ENCODE data around the gene LIPN. TPM values are rescaled to one million over a fixed set of nuclear protein-coding genes. Genes with fewer than 3 reads are reported as not detected.

LIPN gene
- total and polyA plus RNA-seq, 2 experiments from 2014 or later: not detected

DNA sequence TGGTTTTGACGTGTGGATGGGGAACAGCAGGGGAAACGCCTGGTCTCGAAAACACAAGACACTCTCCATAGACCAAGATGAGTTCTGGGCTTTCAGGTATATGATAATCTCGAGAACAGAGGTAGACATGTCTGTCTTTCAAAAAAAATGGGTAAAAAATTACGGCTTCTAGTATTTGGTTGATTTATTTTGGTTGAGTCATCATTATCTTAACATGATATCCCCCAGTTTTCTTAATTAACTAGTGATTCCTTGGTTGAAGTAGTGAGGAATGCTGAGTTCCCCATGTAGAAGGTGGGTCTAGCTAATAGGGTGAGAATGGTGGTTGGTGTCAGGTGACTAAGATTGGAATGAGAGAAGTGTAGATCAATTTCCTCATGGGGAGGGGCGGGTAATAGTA, 53.4 kb downstream of the LIPN start:
- no peaks in the 10 kb centered on the region for H3K4me1 ChIP-seq (ENCODE audit: insufficient read depth)
- H3F3A ChIP-seq (ENCODE audit: insufficient read depth): peaks cover 6% of the 10 kb centered on the region; the same call in 1 of the 2 replicates
- no peak overlapping the region for H3K4me3 ChIP-seq
- H3K9me3 ChIP-seq (ENCODE audit: low read depth): no peaks in the 10 kb centered on the region
- H3K4me2 ChIP-seq (ENCODE audit: unreplicated experiment): no peak overlapping the region
- TF ChIP-seq EZH2phosphoT487 (IDR thresholded peaks at IDR 0.05; ENCODE audit: insufficient read depth, low read depth) (no peak), EZH2 (IDR thresholded peaks at IDR 0.05; ENCODE audit: insufficient read depth, poor library complexity, severe bottlenecking) (no peak)
- no peak overlapping the region for H3K9ac ChIP-seq
- 68 to 74% methylated on average over 6 of the region's 6 CpGs for WGBS, 2 experiments (ENCODE audit: low coverage in 1 of 2, low lambda C conversion rate in 2 of 2, missing lambda C conversion rate in 2 of 2)
- no peak for DNase-seq
- H3K9me2 ChIP-seq (ENCODE audit: insufficient read depth): no peaks in the 10 kb centered on the region
- no peak overlapping the region for H3K27ac ChIP-seq
- H3K36me3 ChIP-seq (ENCODE audit: low read depth): no peaks in the 10 kb centered on the region
- H2AFZ ChIP-seq: no peak overlapping the region
- no peaks in the 10 kb centered on the region for H4K20me1 ChIP-seq (ENCODE audit: insufficient read depth)
- in situ Hi-C loops (cut with MboI): loop anchor here (10.0 kb wide), 2 partner anchors 118 to 238 kb away; no protein-coding TSS in a partner anchor
- no peaks in the 10 kb centered on the region for H3K79me2 ChIP-seq (ENCODE audit: insufficient read depth)
- H3K27me3 ChIP-seq (replicated peaks; ENCODE audit: insufficient read depth): peaks cover 8% of the 10 kb centered on the region; the same call in 1 of the 2 replicates

DNA sequence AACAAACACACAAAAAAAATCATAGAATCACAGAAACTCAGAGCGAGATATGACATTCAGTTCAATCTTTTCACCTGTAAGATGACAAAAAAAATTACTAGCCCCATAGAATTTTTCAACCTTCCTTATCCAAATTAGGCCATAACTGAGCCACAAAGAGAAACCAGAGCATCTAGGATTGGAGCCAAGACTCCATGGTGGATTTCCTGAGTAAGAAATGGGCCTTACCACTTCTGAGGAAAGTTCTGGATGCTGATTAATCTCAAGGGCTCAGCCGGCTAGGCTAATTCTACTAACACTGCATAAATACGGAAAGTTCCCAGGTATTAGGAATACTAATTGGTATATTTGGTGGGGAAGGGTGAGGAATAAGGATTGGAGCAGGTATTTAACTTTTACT, 59.5 kb downstream of the LIPN start:
- peaks cover 16% of the 10 kb centered on the region for H3K4me1 ChIP-seq (ENCODE audit: insufficient read depth)
- no peak overlapping the region for H3K4me2 ChIP-seq (ENCODE audit: unreplicated experiment)
- 87 to 90% methylated on average over 3 of the region's 3 CpGs for WGBS, 2 experiments (ENCODE audit: low coverage in 1 of 2, low lambda C conversion rate in 2 of 2, missing lambda C conversion rate in 2 of 2)
- TF ChIP-seq EZH2phosphoT487 (IDR thresholded peaks at IDR 0.05; ENCODE audit: insufficient read depth, low read depth) (no peak), EZH2 (IDR thresholded peaks at IDR 0.05; ENCODE audit: insufficient read depth, poor library complexity, severe bottlenecking) (no peak)
- H3K79me2 ChIP-seq (ENCODE audit: insufficient read depth): no peaks in the 10 kb centered on the region
- no peak overlapping the region for H3K27ac ChIP-seq
- H4K20me1 ChIP-seq (ENCODE audit: insufficient read depth): no peaks in the 10 kb centered on the region
- DNase-seq: peak; percentile 39
- H2AFZ ChIP-seq: no peak overlapping the region
- no peaks in the 10 kb centered on the region for H3K36me3 ChIP-seq (ENCODE audit: low read depth)
- H3K27me3 ChIP-seq (replicated peaks; ENCODE audit: insufficient read depth): no peaks in the 10 kb centered on the region
- no peaks in the 10 kb centered on the region for H3K9me2 ChIP-seq (ENCODE audit: insufficient read depth)
- H3K9ac ChIP-seq: no peak overlapping the region
- in situ Hi-C loops (cut with MboI): loop anchor here (10.0 kb wide), 2 partner anchors 124 to 244 kb away; no protein-coding TSS in a partner anchor
- no peak overlapping the region for H3K4me3 ChIP-seq
- peaks cover 5% of the 10 kb centered on the region; the same call in 1 of the 2 replicates for H3F3A ChIP-seq (ENCODE audit: insufficient read depth)
- no peaks in the 10 kb centered on the region for H3K9me3 ChIP-seq (ENCODE audit: low read depth)

DNA sequence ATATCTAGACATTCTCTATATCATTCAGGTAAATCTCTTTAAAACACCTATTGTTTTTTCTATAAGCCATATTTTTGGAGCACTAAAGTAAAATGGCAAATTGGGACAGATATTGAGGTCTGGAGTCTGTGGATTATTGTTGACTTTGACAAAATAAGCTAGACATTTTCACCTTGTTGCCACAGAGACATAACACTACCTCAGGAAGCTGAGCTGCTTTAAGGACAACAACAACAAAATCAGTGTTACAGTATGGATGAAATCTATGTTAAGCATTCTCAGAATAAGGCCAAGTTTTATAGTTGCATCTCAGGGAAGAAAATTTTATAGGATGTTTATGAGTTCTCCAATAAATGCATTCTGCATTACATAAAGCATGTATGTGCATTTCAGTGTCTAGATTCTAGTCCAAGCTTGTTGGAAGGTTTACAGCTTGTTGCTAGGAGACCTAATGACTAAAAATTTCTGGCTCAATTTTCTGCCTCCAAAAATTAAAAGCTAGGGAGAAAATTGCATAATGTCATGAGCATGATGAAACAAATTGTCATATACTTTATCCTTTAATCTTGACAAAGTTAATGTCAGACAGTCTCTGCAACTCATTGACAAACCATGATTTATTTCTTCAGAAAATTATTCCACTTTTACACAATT, 61.1 kb downstream of the LIPN start:
- DNase-seq: peak; percentile 90
- H3K9me2 ChIP-seq (ENCODE audit: insufficient read depth): no peaks in the 10 kb centered on the region
- H3K79me2 ChIP-seq (ENCODE audit: insufficient read depth): no peaks in the 10 kb centered on the region
- peak overlapping the region; percentile 59 for H3K27ac ChIP-seq
- peak overlapping the region; percentile 36 for H3K9ac ChIP-seq
- peaks cover 16% of the 10 kb centered on the region for H3K4me1 ChIP-seq (ENCODE audit: insufficient read depth)
- H2AFZ ChIP-seq: no peak overlapping the region
- no peaks in the 10 kb centered on the region for H4K20me1 ChIP-seq (ENCODE audit: insufficient read depth)
- no peaks in the 10 kb centered on the region for H3K27me3 ChIP-seq (replicated peaks; ENCODE audit: insufficient read depth)
- 0 out of 2 replicates have a peak, but pooled peaks have one; percentile 44 for TF ChIP-seq EZH2phosphoT487 (IDR thresholded peaks at IDR 0.05; ENCODE audit: insufficient read depth, low read depth)
- TF ChIP-seq EZH2 (IDR thresholded peaks at IDR 0.05; ENCODE audit: insufficient read depth, poor library complexity, severe bottlenecking): no peak
- peak overlapping the region; percentile 18 for H3K4me2 ChIP-seq (ENCODE audit: unreplicated experiment)
- no peaks in the 10 kb centered on the region for H3K36me3 ChIP-seq (ENCODE audit: low read depth)
- no peaks in the 10 kb centered on the region for H3K9me3 ChIP-seq (ENCODE audit: low read depth)
- no peak overlapping the region for H3K4me3 ChIP-seq
- in situ Hi-C loops (cut with MboI): no loop called here
- peaks cover 5% of the 10 kb centered on the region; the same call in 1 of the 2 replicates for H3F3A ChIP-seq (ENCODE audit: insufficient read depth)

DNA sequence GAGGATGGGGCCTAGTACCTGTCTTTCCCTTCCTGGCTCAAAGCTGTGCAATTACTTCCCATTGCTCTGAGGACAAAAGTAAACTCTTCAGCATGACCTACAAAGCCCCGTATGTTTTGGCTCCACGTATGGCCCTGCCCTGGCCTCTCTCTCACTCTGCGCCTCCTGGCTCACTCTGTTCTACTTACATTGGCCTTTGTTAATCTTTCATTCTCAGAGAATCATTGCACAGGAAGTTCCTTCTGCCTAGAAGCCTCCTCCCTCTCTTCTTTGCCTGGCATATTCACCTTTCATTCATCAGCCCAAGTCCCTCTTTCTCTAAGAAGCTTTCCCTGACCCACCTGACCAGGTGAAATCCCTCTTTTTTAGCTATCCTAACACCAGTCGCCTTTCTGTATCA, 66.6 kb downstream of the LIPN start:
- H3K27ac ChIP-seq: no peak overlapping the region
- in situ Hi-C loops (cut with MboI): no loop called here
- no peak overlapping the region for H3K4me2 ChIP-seq (ENCODE audit: unreplicated experiment)
- peaks cover 7% of the 10 kb centered on the region for H3K4me1 ChIP-seq (ENCODE audit: insufficient read depth)
- no peak overlapping the region for H3K4me3 ChIP-seq
- no peaks in the 10 kb centered on the region for H4K20me1 ChIP-seq (ENCODE audit: insufficient read depth)
- no peak overlapping the region for H2AFZ ChIP-seq
- DNase-seq: no peak
- no peaks in the 10 kb centered on the region for H3K9me2 ChIP-seq (ENCODE audit: insufficient read depth)
- H3K27me3 ChIP-seq (replicated peaks; ENCODE audit: insufficient read depth): no peaks in the 10 kb centered on the region
- TF ChIP-seq EZH2 (IDR thresholded peaks at IDR 0.05; ENCODE audit: insufficient read depth, poor library complexity, severe bottlenecking): no peak
- TF ChIP-seq EZH2phosphoT487 (IDR thresholded peaks at IDR 0.05; ENCODE audit: insufficient read depth, low read depth): no peak
- H3K9me3 ChIP-seq (ENCODE audit: low read depth): no peaks in the 10 kb centered on the region
- peaks cover 2% of the 10 kb centered on the region; the same call in 1 of the 2 replicates for H3F3A ChIP-seq (ENCODE audit: insufficient read depth)
- H3K79me2 ChIP-seq (ENCODE audit: insufficient read depth): no peaks in the 10 kb centered on the region
- H3K9ac ChIP-seq: no peak overlapping the region
- no peaks in the 10 kb centered on the region for H3K36me3 ChIP-seq (ENCODE audit: low read depth)
- WGBS, 2 experiments (ENCODE audit: low coverage in 1 of 2, low lambda C conversion rate in 2 of 2, missing lambda C conversion rate in 2 of 2): 68 to 74% methylated on average over 4 of the region's 4 CpGs
